Testis (tissue), 3 donors: ENCODE data around the gene NAPG. TPM values are rescaled to one million over a fixed set of nuclear protein-coding genes. Genes with fewer than 3 reads are reported as not detected.

Source experiments
- DNase-seq: peaks from one replicate; pipeline ENCODE4 v3.0.0-alpha.2; 2019
- H3K27ac ChIP-seq, 2 donors: fragments of 200-600 bp; sonication (generic); one replicate each; pipeline ENCODE4 v1.5.1; 2019
- H3K27me3 ChIP-seq: fragments of 200-600 bp; sonication (generic); one replicate; pipeline ENCODE4 v1.5.1; 2019
- H3K36me3 ChIP-seq: fragments of 200-600 bp; sonication (generic); one replicate; pipeline ENCODE4 v1.5.1; 2017; ENCODE audit warnings: low read depth; ENCODE audit errors: missing control alignments
- H3K4me1 ChIP-seq: fragments of 200-600 bp; sonication (generic); one replicate; pipeline ENCODE4 v1.5.1; 2019
- H3K4me3 ChIP-seq, 2 donors: fragments of 200-600 bp; sonication (generic); one replicate each; pipeline ENCODE4 v1.5.1; 2017 to 2019
- H3K9me3 ChIP-seq: fragments of 200-600 bp; sonication (generic); one replicate; pipeline ENCODE4 v1.5.1; 2017
- POLR2A ChIP-seq: fragments of 450-650 bp; IDR thresholded peaks from one replicate; pipeline ENCODE4 v1.6.1; 2017; ENCODE audit warnings: antibody characterized with exemption, mild to moderate bottlenecking, moderate library complexity
- WGBS, 2 donors: methylation state at CpG; one replicate each; pipeline ENCODE4 v1.1.5; 2018; 5-methylcytosine and 5-hydroxymethylcytosine counted together
- intact Hi-C: fragments of 100-400 bp; cut with DNase I; formaldehyde crosslinking; loops from one replicate; pipeline ENCODE4 v1.15.1; 2023; ENCODE audit warnings: low total_unique reads
- polyA plus RNA-seq: library from polyadenylated mRNA; stranded (reverse); fragments of 350-450 nt; fragmentation: Illumina TruSeq; extraction: RNeasy Lipid Tissue Mini Kit (QIAGEN cat#74804); gene quantifications from one replicate; pipeline ENCODE4 v1.2.3, GENCODE V29; 2014; ENCODE audit warnings: low read depth, low replicate concordance; ENCODE audit not compliant: insufficient read depth
- total RNA-seq, 2 donors: library from RNA; depleted of rRNA; stranded (reverse); fragments of >200 nt; gene quantifications; one replicate each; pipeline ENCODE4 v1.2.3, GENCODE V29; 2016
- TF ChIP-seq, protein P1 (sequence below), 3 experiments: fragments of 450-650 bp in 2 of 3; fragments of 200-600 bp in 1 of 3; sonication (generic) in 1 of 3; IDR thresholded peaks; one replicate each; pipeline ENCODE4 v1.5.1; 2016 to 2019; ENCODE audit warnings: antibody characterized with exemption in 3 of 3, mild to moderate bottlenecking in 2 of 3, moderate library complexity in 1 of 3

Gene NAPG
- total and polyA plus RNA-seq, 3 donors from 2014 or later = 19.5 to 40.3 (median 33.5) TPM

DNA sequence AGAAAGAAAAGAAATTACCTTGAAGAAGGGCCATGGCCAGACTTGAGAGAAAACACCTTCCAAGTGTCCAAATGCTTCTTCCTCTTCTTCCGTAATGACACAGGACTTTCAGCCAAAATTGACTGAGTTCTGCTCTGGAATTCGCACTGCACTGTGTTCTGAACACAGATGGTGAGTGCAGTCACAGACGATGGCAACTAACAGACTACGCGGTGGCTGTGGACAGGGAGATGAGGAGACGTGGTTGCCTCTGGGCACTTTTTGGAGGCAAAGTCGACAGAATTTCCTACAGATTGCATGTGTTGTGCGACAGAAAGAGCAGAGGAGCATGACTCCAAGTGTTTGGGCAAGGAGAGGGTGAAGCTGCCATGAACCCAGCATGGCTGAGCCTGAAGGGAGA lies 4.3 kb upstream of the NAPG start:
- no peak for DNase-seq
- no peak for TF ChIP-seq POLR2A
- TF ChIP-seq, protein P1, sequence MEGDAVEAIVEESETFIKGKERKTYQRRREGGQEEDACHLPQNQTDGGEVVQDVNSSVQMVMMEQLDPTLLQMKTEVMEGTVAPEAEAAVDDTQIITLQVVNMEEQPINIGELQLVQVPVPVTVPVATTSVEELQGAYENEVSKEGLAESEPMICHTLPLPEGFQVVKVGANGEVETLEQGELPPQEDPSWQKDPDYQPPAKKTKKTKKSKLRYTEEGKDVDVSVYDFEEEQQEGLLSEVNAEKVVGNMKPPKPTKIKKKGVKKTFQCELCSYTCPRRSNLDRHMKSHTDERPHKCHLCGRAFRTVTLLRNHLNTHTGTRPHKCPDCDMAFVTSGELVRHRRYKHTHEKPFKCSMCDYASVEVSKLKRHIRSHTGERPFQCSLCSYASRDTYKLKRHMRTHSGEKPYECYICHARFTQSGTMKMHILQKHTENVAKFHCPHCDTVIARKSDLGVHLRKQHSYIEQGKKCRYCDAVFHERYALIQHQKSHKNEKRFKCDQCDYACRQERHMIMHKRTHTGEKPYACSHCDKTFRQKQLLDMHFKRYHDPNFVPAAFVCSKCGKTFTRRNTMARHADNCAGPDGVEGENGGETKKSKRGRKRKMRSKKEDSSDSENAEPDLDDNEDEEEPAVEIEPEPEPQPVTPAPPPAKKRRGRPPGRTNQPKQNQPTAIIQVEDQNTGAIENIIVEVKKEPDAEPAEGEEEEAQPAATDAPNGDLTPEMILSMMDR (IDR thresholded peaks at IDR 0.05) = no peak
- Histone ChIP-seq H3K4me3 (no peak overlapping the region), H3K4me1 (no peaks in the 10 kb centered on the region), H3K27ac (no peak overlapping the region), H3K27me3 (no peaks in the 10 kb centered on the region), H3K36me3 (no peaks in the 10 kb centered on the region), H3K9me3 (no peaks in the 10 kb centered on the region)
- intact Hi-C loops = loop anchor here (10.0 kb wide), 1 partner anchor 547 kb away; no protein-coding TSS in a partner anchor
- 83 to 85% methylated on average over 8 of the region's 8 CpGs for WGBS, 2 donors

DNA sequence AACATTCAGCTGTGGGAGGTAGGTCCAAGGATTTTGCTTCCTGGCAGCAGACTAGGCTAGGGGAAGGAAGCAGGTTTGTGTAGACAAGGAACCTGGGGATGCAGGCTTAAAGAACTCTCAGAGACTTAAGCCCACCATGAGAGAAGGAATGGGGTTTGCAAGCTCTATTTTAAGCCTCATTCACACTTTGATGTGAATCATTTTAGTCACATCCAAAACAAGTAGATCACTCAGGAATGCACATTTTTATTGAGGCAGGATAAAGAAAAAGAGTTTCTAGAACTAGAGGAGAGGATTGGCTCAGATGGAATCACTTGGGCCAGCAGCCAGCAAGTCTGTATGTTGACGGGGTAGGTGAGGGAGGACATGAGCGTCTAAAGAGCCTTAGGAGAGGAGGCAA lies 3.3 kb upstream of the NAPG start:
- intact Hi-C loops = loop anchor here (10.0 kb wide), 1 partner anchor 548 kb away; no protein-coding TSS in a partner anchor
- no peaks in the 10 kb centered on the region for H3K36me3 ChIP-seq
- DNase-seq = no peak
- no peaks in the 10 kb centered on the region for H3K27me3 ChIP-seq
- H3K4me3 ChIP-seq = no peak overlapping the region
- no peaks in the 10 kb centered on the region for H3K4me1 ChIP-seq
- TF ChIP-seq, protein P1 (IDR thresholded peaks at IDR 0.05) = no peak
- TF ChIP-seq POLR2A = no peak
- 65 to 82% methylated on average over 2 of the region's 2 CpGs for WGBS, 2 donors
- H3K27ac ChIP-seq = no peak overlapping the region
- no peaks in the 10 kb centered on the region for H3K9me3 ChIP-seq

DNA sequence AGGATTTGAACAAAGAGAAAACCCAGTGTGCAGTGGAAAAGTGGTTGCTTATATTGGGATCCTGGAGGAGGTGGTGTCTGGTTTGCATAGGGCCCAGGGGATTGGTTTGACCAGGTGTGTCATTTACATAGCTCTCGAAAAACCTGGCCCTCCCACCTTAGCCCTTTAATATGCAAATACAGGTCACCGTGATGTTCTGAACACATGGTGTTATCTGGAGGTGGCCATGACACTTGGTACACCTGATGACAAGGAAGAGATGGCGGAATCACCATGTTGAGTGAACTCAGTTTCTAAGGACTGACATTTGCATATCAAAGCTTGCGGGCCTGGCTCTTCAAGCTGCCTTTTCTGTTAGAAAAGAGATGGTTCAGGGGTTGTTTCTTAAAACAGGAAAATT lies 2.3 kb upstream of the NAPG start:
- no peaks in the 10 kb centered on the region for H3K9me3 ChIP-seq
- H3K4me3 ChIP-seq = no peak overlapping the region
- intact Hi-C loops = loop anchor here (10.0 kb wide), 1 partner anchor 549 kb away; no protein-coding TSS in a partner anchor
- no peaks in the 10 kb centered on the region for H3K4me1 ChIP-seq
- 92% methylated on average over 4 of the region's 4 CpGs for WGBS, 2 donors
- no peaks in the 10 kb centered on the region for H3K36me3 ChIP-seq
- TF ChIP-seq, protein P1 (IDR thresholded peaks at IDR 0.05) = no peak
- H3K27me3 ChIP-seq = no peaks in the 10 kb centered on the region
- H3K27ac ChIP-seq = no peak overlapping the region
- DNase-seq = no peak

DNA sequence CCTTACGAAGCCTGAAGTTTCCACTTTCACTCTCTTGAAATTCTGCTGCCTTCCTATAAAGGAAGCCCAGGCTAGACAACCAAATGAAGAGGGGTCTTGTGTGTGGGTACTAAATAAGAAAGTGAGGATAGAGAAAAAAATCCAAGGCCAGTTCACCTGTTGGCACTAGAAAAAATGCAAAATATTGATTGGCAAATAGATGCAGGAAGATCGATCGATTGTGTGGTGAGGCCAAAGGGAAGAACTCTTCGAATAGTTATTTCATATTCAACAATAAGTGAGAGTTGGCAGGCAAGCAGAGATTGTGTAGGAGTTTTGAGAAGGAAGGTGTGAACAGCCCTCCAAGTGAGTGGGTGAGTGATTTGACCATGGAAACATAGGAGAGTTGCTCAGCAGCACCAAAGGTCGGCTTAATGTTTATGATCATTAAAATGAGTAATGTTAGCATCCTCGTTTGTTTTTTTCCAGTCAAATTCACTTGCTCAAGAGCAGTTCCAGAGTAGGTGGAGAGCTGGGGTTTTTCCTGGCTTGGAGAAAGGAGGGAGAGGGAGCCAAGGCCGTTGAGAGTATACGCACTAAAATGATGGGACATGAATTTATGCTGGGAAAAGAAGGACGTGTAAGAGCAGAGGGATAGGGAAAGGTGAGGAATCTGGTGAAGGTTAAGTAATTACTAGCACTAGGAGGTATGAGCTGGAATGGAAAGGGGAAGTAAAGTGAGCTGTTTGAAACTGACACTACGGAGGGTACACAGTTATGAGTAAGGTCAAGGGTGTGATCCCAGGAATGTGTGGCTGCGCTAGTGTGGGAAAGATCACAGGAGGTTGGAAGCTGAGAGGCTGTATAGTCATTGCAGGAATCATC lies 1.1 kb upstream of the NAPG start:
- 32 to 38% methylated on average over 11 of the region's 11 CpGs for WGBS, 2 donors
- no peaks in the 10 kb centered on the region for H3K27me3 ChIP-seq
- peak overlapping the region in 1 of 2 donors; percentile 99 for H3K4me3 ChIP-seq
- intact Hi-C loops = loop anchor here (10.0 kb wide), 1 partner anchor 550 kb away; no protein-coding TSS in a partner anchor
- DNase-seq = no peak
- peak overlapping the region in 1 of 2 donors; percentile 95 for H3K27ac ChIP-seq
- no peaks in the 10 kb centered on the region for H3K9me3 ChIP-seq
- no peak for TF ChIP-seq POLR2A
- TF ChIP-seq, protein P1 (IDR thresholded peaks at IDR 0.05) = no peak
- H3K4me1 ChIP-seq = no peaks in the 10 kb centered on the region
- no peaks in the 10 kb centered on the region for H3K36me3 ChIP-seq
